ENCODE measurements around the gene RGL1.

The RGL1 gene

GRCh38 chr1:183880531-183881243 is 75.8 kb downstream of the RGL1 start:
- DNase-seq (ENCODE audit: insufficient read length, low spot score) (no peak), FAIRE-seq (no peak)
- no peak for TF ChIP-seq CTCF (IDR thresholded peaks at IDR 0.05; ENCODE audit: insufficient read depth, missing control alignments)

GRCh38 chr1:183881387-183882131 is 76.6 kb downstream of the RGL1 start:
- no peak for TF ChIP-seq CTCF (IDR thresholded peaks at IDR 0.05; ENCODE audit: insufficient read depth, missing control alignments)
- no peak for FAIRE-seq
- no peak for DNase-seq (ENCODE audit: insufficient read length, low spot score)

- DNase-seq (ENCODE audit: insufficient read length, low spot score) (no peak), FAIRE-seq (no peak)
- no peak for TF ChIP-seq CTCF (IDR thresholded peaks at IDR 0.05; ENCODE audit: insufficient read depth, missing control alignments)
These were observed 77.6 kb downstream of the RGL1 start for GRCh38 chr1:183882335-183883167.

GRCh38 chr1:183883623-183884022 is 78.7 kb downstream of the RGL1 start:
- TF ChIP-seq CTCF (IDR thresholded peaks at IDR 0.05; ENCODE audit: insufficient read depth, missing control alignments): no peak
- DNase-seq (ENCODE audit: insufficient read length, low spot score) (no peak), FAIRE-seq (no peak)

GRCh38 chr1:183884526-183884925 is 79.6 kb downstream of the RGL1 start:
- DNase-seq (ENCODE audit: insufficient read length, low spot score) (no peak), FAIRE-seq (no peak)
- no peak for TF ChIP-seq CTCF (IDR thresholded peaks at IDR 0.05; ENCODE audit: insufficient read depth, missing control alignments)

GRCh38 chr1:183885142-183885735 is 80.3 kb downstream of the RGL1 start:
- FAIRE-seq (no peak), DNase-seq (ENCODE audit: insufficient read length, low spot score) (no peak)
- TF ChIP-seq CTCF (IDR thresholded peaks at IDR 0.05; ENCODE audit: insufficient read depth, missing control alignments): no peak
